H1 (cell line): ENCODE measurements around the gene TYR. TPM values are rescaled to one million over a fixed set of nuclear protein-coding genes. Genes with fewer than 3 reads are reported as not detected.

Source experiments
- CTCF ChIA-PET: fragments of 300-600 bp; sonication (Branson Sonifier 250); formaldehyde crosslinking; loops from one replicate; lab custom pipeline; 2021; ENCODE audit not compliant: partially characterized antibody; lab: Charles Lee
- POLR2A ChIA-PET: fragments of 300-600 bp; sonication (Branson Sonifier 250); formaldehyde crosslinking; loops from one replicate; lab custom pipeline; 2021; ENCODE audit warnings: inconsistent platforms; ENCODE audit not compliant: partially characterized antibody; lab: Charles Lee
- DNase-seq, 2 experiments: peaks; one replicate each; pipeline versions ENCODE4 v3.0.0 to v3.0.0-alpha.2; 2010 to 2022; ENCODE audit warnings: low spot score in 2 of 2, low read depth in 1 of 2, mixed read lengths in 1 of 2
- FAIRE-seq: peaks from 2 replicates; lab custom pipeline; 2011; peaks lifted over from hg19 to GRCh38; lab: Jason Lieb, UNC
- H2AFZ ChIP-seq: 2 replicates; pipeline ENCODE4 v1.8.1; 2012; ENCODE audit warnings: low read length, inconsistent platforms
- H2AK5ac ChIP-seq: 2 replicates; pipeline ENCODE4 v1.6.1; 2013; ENCODE audit warnings: low read depth, low read length
- H2BK120ac ChIP-seq: replicated peaks from 2 replicates; pipeline ENCODE3; 2013; ENCODE audit warnings: low read depth, low read length, inconsistent platforms
- H2BK12ac ChIP-seq: 2 replicates; pipeline ENCODE4 v1.6.1; 2013; ENCODE audit warnings: low read depth, low read length
- H2BK15ac ChIP-seq: 2 replicates; pipeline ENCODE4 v1.6.1; 2013; ENCODE audit warnings: low read length
- H2BK20ac ChIP-seq: 2 replicates; pipeline ENCODE4 v1.6.1; 2013; ENCODE audit warnings: low read length
- H2BK5ac ChIP-seq: 2 replicates; pipeline ENCODE4 v1.6.1; 2013; ENCODE audit warnings: low read depth, low read length
- H3K14ac ChIP-seq: 2 replicates; pipeline ENCODE4 v1.6.1; 2013; ENCODE audit warnings: inconsistent platforms; ENCODE audit not compliant: insufficient read length
- H3K18ac ChIP-seq: 2 replicates; pipeline ENCODE4 v1.6.1; 2013; ENCODE audit warnings: low read length; ENCODE audit errors: extremely low read depth
- H3K23ac ChIP-seq: 2 replicates; pipeline ENCODE4 v1.6.1; 2013; ENCODE audit warnings: inconsistent platforms; ENCODE audit not compliant: insufficient read length
- H3K23me2 ChIP-seq: 2 replicates; pipeline ENCODE4 v1.6.1; 2013; ENCODE audit warnings: low read depth, low read length
- H3K27ac ChIP-seq: 2 replicates; pipeline ENCODE4 v1.6.1; 2011; ENCODE audit warnings: low read depth, low read length, inconsistent platforms
- H3K27me3 ChIP-seq, 4 experiments: replicated peaks in 1 of 4; 1 replicate in 1 of 4; 2 replicates in 3 of 4; pipeline versions ENCODE4 v1.6.1 to v1.8.1; 2011 to 2013; ENCODE audit warnings: low read length in 3 of 4, mild to moderate bottlenecking in 3 of 4, inconsistent platforms in 2 of 4, mixed read lengths in 2 of 4, moderate library complexity in 1 of 4; ENCODE audit not compliant: control insufficient read depth in 3 of 4, insufficient read depth in 3 of 4; ENCODE audit errors: extremely low read depth in 1 of 4
- H3K36me3 ChIP-seq, 4 experiments: 2 replicates each; pipeline versions ENCODE4 v1.6.1 to v1.8.1; 2011 to 2013; ENCODE audit warnings: mild to moderate bottlenecking in 4 of 4, low read length in 3 of 4, moderate library complexity in 2 of 4, control low read depth in 1 of 4, inconsistent platforms in 1 of 4; ENCODE audit not compliant: insufficient read depth in 4 of 4, control insufficient read depth in 2 of 4
- H3K4ac ChIP-seq: replicated peaks from 2 replicates; pipeline ENCODE3; 2013; ENCODE audit warnings: low read length, low read depth, mixed read lengths, inconsistent platforms; ENCODE audit not compliant: insufficient read length
- H3K4me1 ChIP-seq, 4 experiments: replicated peaks in 1 of 4; 1 replicate in 1 of 4; 2 replicates in 3 of 4; pipeline versions ENCODE4 v1.6.1 to v1.8.1; 2011 to 2013; ENCODE audit warnings: low read length in 3 of 4, inconsistent platforms in 2 of 4, mixed read lengths in 1 of 4; ENCODE audit not compliant: insufficient read depth in 4 of 4, control insufficient read depth in 3 of 4
- H3K4me2 ChIP-seq, 2 experiments: 2 replicates each; pipeline versions ENCODE4 v1.6.1 to v1.8.1; 2011 to 2013; ENCODE audit warnings: low read depth in 2 of 2, low read length in 2 of 2, control low read depth in 1 of 2, inconsistent platforms in 1 of 2, mild to moderate bottlenecking in 1 of 2; ENCODE audit not compliant: insufficient read depth in 1 of 2
- H3K4me3 ChIP-seq, 4 experiments: fragments of 200-600, 300-600 bp in 1 of 4; sonication (generic), shearing (Covaris generic), sonication (Bioruptor Twin) in 1 of 4; 2 replicates each; pipeline versions ENCODE4 v1.5.1 to v1.8.1; 2011 to 2016; ENCODE audit warnings: low read length in 4 of 4, low read depth in 3 of 4, control low read depth in 2 of 4, inconsistent platforms in 2 of 4, mild to moderate bottlenecking in 2 of 4, mixed read lengths in 1 of 4, moderate library complexity in 1 of 4; ENCODE audit not compliant: insufficient read depth in 2 of 4; ENCODE audit errors: extremely low read depth in 1 of 4
- H3K56ac ChIP-seq: replicated peaks from 2 replicates; pipeline ENCODE3; 2013; ENCODE audit warnings: low read depth, mild to moderate bottlenecking, mixed read lengths, low read length, inconsistent platforms; ENCODE audit not compliant: insufficient read length
- H3K79me1 ChIP-seq: 2 replicates; pipeline ENCODE4 v1.6.1; 2013; ENCODE audit warnings: low read depth, low read length, control low read depth
- H3K79me2 ChIP-seq, 2 experiments: 2 replicates each; pipeline versions ENCODE4 v1.6.1 to v1.8.1; 2012 to 2013; ENCODE audit warnings: low read length in 2 of 2, mild to moderate bottlenecking in 2 of 2, inconsistent platforms in 1 of 2; ENCODE audit not compliant: insufficient read depth in 2 of 2, control insufficient read depth in 1 of 2
- H3K9ac ChIP-seq, 4 experiments: replicated peaks in 1 of 4; 1 replicate in 1 of 4; 2 replicates in 3 of 4; pipeline versions ENCODE4 v1.6.1 to v1.8.1; 2011 to 2013; ENCODE audit warnings: low read depth in 3 of 4, low read length in 3 of 4, control low read depth in 2 of 4, mild to moderate bottlenecking in 2 of 4, moderate library complexity in 2 of 4, inconsistent platforms in 1 of 4; ENCODE audit errors: extremely low read depth in 1 of 4
- H3K9me3 ChIP-seq, 2 experiments: 2 replicates each; pipeline versions ENCODE4 v1.6.1 to v1.8.1; 2012 to 2013; ENCODE audit warnings: mild to moderate bottlenecking in 2 of 2, moderate library complexity in 2 of 2, control low read depth in 1 of 2, inconsistent platforms in 1 of 2, low read depth in 1 of 2, low read length in 1 of 2, mixed read lengths in 1 of 2; ENCODE audit not compliant: insufficient read depth in 2 of 2
- H4K20me1 ChIP-seq, 2 experiments: replicated peaks in 1 of 2; 2 replicates each; pipeline versions ENCODE3 to v1.8.1; 2011 to 2013; ENCODE audit warnings: inconsistent platforms in 2 of 2, low read length in 2 of 2, mild to moderate bottlenecking in 1 of 2; ENCODE audit not compliant: insufficient read depth in 2 of 2, control insufficient read depth in 1 of 2
- H4K5ac ChIP-seq: 2 replicates; pipeline ENCODE4 v1.6.1; 2013; ENCODE audit warnings: low read length, low read depth, mixed read lengths, inconsistent platforms; ENCODE audit not compliant: insufficient read length
- H4K8ac ChIP-seq: 2 replicates; pipeline ENCODE4 v1.8.0; 2013; ENCODE audit warnings: mild to moderate bottlenecking, moderate library complexity, low read length, inconsistent platforms; ENCODE audit not compliant: insufficient read depth; ENCODE audit errors: extremely low read depth
- H4K91ac ChIP-seq: replicated peaks from 2 replicates; pipeline ENCODE3; 2013; ENCODE audit warnings: low read length, mixed read lengths, inconsistent platforms; ENCODE audit not compliant: insufficient read length
- ATF2 ChIP-seq: IDR thresholded peaks from 2 replicates; pipeline ENCODE4 v1.6.1; 2012; ENCODE audit warnings: low read length, inconsistent platforms
- BACH1 ChIP-seq: IDR thresholded peaks from 2 replicates; pipeline ENCODE4 v1.6.1; 2012; ENCODE audit warnings: low read length, improper control_type of control experiment
- BCL11A ChIP-seq, 2 experiments: IDR thresholded peaks; one replicate each; pipeline ENCODE4 v1.6.1; 2011; ENCODE audit warnings: low read depth in 2 of 2, low read length in 2 of 2, mild to moderate bottlenecking in 2 of 2
- BRCA1 ChIP-seq: IDR thresholded peaks from 2 replicates; pipeline ENCODE4 v1.6.1; 2012; ENCODE audit warnings: low read depth, low read length, improper control_type of control experiment
- CHD2 ChIP-seq: IDR thresholded peaks from 2 replicates; pipeline ENCODE4 v1.6.1; 2012; ENCODE audit warnings: low read length, improper control_type of control experiment
- CREB1 ChIP-seq: IDR thresholded peaks from 2 replicates; pipeline ENCODE4 v1.6.1; 2012; ENCODE audit warnings: inconsistent platforms
- EGR1 ChIP-seq: IDR thresholded peaks from 2 replicates; pipeline ENCODE4 v1.6.1; 2011; ENCODE audit warnings: low read depth, low read length, borderline replicate concordance
- JUND ChIP-seq: IDR thresholded peaks from 2 replicates; pipeline ENCODE4 v1.6.1; 2011; ENCODE audit warnings: mild to moderate bottlenecking, improper control_type of control experiment, low read length
- KDM1A ChIP-seq: fragments of 200-600, 300-600 bp; sonication (generic); IDR thresholded peaks from 2 replicates; pipeline ENCODE4 v1.7.1; 2016; ENCODE audit warnings: mild to moderate bottlenecking, low read length, borderline replicate concordance
- KDM4A ChIP-seq: IDR thresholded peaks from one replicate; pipeline ENCODE4 v1.7.1; 2012; ENCODE audit warnings: low read depth, mild to moderate bottlenecking, moderate library complexity, low read length, inconsistent platforms; ENCODE audit not compliant: severe bottlenecking
- POLR2AphosphoS5 ChIP-seq: IDR thresholded peaks from 2 replicates; pipeline ENCODE4 v1.6.1; 2011; ENCODE audit warnings: low read depth, low read length
- RBBP5 ChIP-seq: IDR thresholded peaks from 2 replicates; pipeline ENCODE4 v1.7.1; 2012; ENCODE audit warnings: low read depth, mild to moderate bottlenecking, inconsistent platforms, low read length, moderate library complexity, borderline replicate concordance
- SAP30 ChIP-seq: fragments of 300-600 bp; sonication (generic); IDR thresholded peaks from 2 replicates; pipeline ENCODE4 v1.7.1; 2012; ENCODE audit warnings: low read length, moderate library complexity, mild to moderate bottlenecking, inconsistent platforms; ENCODE audit not compliant: insufficient read depth, insufficient replicate concordance
- SIN3A ChIP-seq, 2 experiments: IDR thresholded peaks in 1 of 2; conservative IDR thresholded peaks in 1 of 2; 2 replicates each; pipeline ENCODE4 v1.6.1; 2011 to 2012; ENCODE audit warnings: low read length in 2 of 2, improper control_type of control experiment in 1 of 2, low read depth in 1 of 2, mild to moderate bottlenecking in 1 of 2
- WGBS, 2 experiments: shearing (Covaris generic) in 1 of 2; methylation state at CpG; one replicate each; pipeline versions ENCODE4 v1.1.6 to v1.1.7; 2013 to 2015; ENCODE audit warnings: low lambda C conversion rate in 2 of 2, mixed read lengths in 2 of 2, inconsistent platforms in 1 of 2, low coverage in 1 of 2, missing lambda C conversion rate in 1 of 2; ENCODE audit not compliant: insufficient replicate concordance in 2 of 2, insufficient coverage in 1 of 2, insufficient read length in 1 of 2; ENCODE audit errors: extremely low coverage in 1 of 2, missing lambda C conversion rate in 1 of 2; 5-methylcytosine and 5-hydroxymethylcytosine counted together
- polyA plus RNA-seq, 7 experiments: library from polyadenylated mRNA; depleted of rRNA in 3 of 7; stranded (reverse) in 5 of 7; unstranded in 2 of 7; fragments of >200 nt in 5 of 7; fragments of 200-250 nt in 2 of 7; gene quantifications; 1 replicate in 5 of 7; 2 replicates in 1 of 7; 4 replicates in 1 of 7; pipeline versions ENCODE4 v1.2.1 to v1.2.3, GENCODE V29; 2011 to 2013; ENCODE audit warnings: missing spikeins in 2 of 7, mixed read lengths in 2 of 7
- total RNA-seq: library from RNA; stranded (reverse); fragmentation: NEBNext Ultra II Directional; extraction: Animal tissue kit (Norgen Biotek cat#: 25700); gene quantifications from 2 replicates; pipeline ENCODE4 v1.2.1, GENCODE V29; 2021

Gene TYR
- total and polyA plus RNA-seq, 2 of the 8 experiments (the other 6 are each of a cell fraction or from before 2014, with no cell fraction given): not detected

- no peaks in the 10 kb centered on the region for H3K36me3 ChIP-seq
- DNase-seq (no peak), FAIRE-seq (no peak)
- CTCF ChIA-PET: no interaction called here
- H3K56ac ChIP-seq: no peak overlapping the region
- no peak overlapping the region for H3K27ac ChIP-seq
- no peak overlapping the region for H3K4me3 ChIP-seq
- H3K79me1 ChIP-seq: no peaks in the 10 kb centered on the region
- H3K4me1 ChIP-seq: no peaks in the 10 kb centered on the region
- H2AK5ac ChIP-seq: no peak overlapping the region
- no peak overlapping the region for H3K9ac ChIP-seq
- no peaks in the 10 kb centered on the region for H4K20me1 ChIP-seq
- no peak overlapping the region for H3K14ac ChIP-seq
- 96% methylated on average over 3 of the region's 3 CpGs; no CpG with 5 or more reads in 1 of the 2 experiments for WGBS, 2 experiments
- no peaks in the 10 kb centered on the region for H3K23me2 ChIP-seq
- H2BK15ac ChIP-seq: no peak overlapping the region
- no peak overlapping the region for H2BK12ac ChIP-seq
- no peak overlapping the region for H3K18ac ChIP-seq
- H3K23ac ChIP-seq: no peak overlapping the region
- H2BK120ac ChIP-seq: no peak overlapping the region
- H4K5ac ChIP-seq: no peak overlapping the region
- H3K9me3 ChIP-seq: no peaks in the 10 kb centered on the region
- no peaks in the 10 kb centered on the region for H3K27me3 ChIP-seq
- POLR2A ChIA-PET: no interaction called here
- H4K91ac ChIP-seq: no peak overlapping the region
- H2BK5ac ChIP-seq: no peak overlapping the region
- H3K79me2 ChIP-seq: no peaks in the 10 kb centered on the region
- H3K4me2 ChIP-seq: no peak overlapping the region
- H2BK20ac ChIP-seq: no peak overlapping the region
- H3K4ac ChIP-seq: no peak overlapping the region
- H4K8ac ChIP-seq: no peak overlapping the region
- no peak overlapping the region for H2AFZ ChIP-seq
- TF ChIP-seq BRCA1: no peak
- no peak for TF ChIP-seq RBBP5
- no peak for TF ChIP-seq KDM1A
- TF ChIP-seq EGR1: no peak
- TF ChIP-seq ATF2: no peak
- TF ChIP-seq CREB1: no peak
- no peak for TF ChIP-seq BCL11A (IDR thresholded peaks at IDR 0.05; ENCODE audit: low read depth in 2 of 2, low read length in 2 of 2)
- TF ChIP-seq BACH1: no peak
- no peak for TF ChIP-seq POLR2AphosphoS5
- no peak for TF ChIP-seq CHD2
- TF ChIP-seq JUND: no peak
- TF ChIP-seq SIN3A (conservative IDR thresholded peaks at IDR 0.05 in 1 of 2, IDR thresholded peaks at IDR 0.05 in 1 of 2; ENCODE audit: low read depth in 1 of 2, low read length in 2 of 2): no peak
- no peak for TF ChIP-seq KDM4A
- no peak for TF ChIP-seq SAP30
These were observed 15.7 kb upstream of the TYR start for GRCh38 chr11:89161949-89162348.
